ENCODE data around the gene GPX8. TPM values are rescaled to one million over a fixed set of nuclear protein-coding genes. Genes with fewer than 3 reads are reported as not detected.
A peak's percentile ranks its signal among the peaks of the same experiment; 100 is the strongest.

Gene GPX8
- polyA plus RNA-seq, 4 donors = 81.9 to 95.1 (median 85.3) TPM

DNA sequence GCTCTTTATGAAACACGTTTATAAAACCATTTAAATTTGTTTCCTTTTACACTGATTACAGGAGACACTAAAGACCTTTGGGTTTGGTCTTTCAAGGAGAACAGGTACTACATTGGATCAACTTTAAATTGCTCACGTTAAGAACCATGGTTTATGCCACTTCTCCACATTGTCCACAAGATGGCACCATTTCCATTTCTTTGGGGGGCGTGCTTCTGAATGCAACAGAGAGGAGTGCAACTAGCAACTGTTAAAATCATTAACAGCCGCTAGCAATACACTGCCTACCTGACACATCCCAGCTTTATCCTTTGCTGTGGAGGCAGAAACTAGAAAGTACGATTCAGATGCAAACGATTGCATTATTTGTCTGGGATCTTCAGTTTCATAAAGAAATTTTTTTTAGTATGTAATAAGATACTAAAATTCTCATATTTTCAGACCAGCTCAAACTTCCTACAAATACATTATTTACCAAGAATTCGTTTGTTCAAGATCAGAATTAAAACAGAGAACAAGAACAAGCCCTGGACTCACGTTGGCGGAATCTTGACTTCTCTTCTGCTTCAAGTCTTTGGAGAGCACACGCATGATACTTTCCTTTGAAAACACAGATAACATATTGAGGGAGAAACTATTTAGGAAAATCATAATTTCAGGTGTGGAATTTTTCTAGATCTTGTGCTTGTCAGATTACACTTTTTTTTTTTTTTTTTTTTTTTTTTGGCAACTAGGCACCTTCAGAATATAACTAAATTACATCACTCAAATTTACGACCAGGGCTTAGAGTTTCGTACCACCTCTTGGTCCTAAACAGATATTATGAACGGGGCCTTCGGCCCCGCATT lies 12.3 kb downstream of the GPX8 start:
- peak; percentile 63 to 75 (median 71) for DNase-seq (ENCODE audit: low read depth in 4 of 4, low spot score in 3 of 4)

DNA sequence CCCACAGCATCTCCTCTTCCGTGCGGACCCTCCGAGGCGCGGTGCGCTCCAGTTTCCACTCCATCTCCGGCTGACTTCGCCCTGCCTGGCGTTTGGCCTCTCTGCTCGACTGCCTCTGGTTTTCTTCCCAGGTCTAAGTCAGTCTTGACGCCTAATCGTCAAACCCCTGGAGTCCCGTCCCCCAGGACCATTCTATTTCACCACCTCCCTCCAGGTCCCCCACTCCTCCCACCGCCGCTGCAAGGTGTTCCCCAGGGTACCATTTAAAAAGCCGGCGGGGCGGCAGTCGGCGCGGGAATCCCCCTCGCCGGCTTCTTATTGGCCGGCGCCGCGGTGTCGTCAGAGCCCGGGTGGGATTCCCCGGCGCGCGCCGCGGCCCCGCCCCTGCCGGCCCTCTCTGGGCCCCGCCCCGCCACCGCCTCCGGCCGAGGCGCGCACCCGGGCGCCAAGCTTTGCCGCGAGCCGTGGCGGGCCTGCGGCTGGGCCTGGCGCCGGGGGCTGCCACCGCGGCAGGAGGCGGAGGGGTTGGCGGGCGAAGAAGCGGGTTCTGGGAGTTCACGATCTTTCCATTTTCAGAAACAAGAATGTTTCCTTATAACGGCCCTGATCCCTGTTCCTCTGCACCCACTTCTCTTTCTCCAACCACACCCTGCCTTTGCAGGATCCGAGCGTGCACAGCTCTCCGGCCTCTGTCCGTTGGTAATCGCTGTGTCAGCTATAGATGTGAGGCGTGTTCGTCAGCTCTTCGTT lies 13.1 kb downstream of the GPX8 start, which contains the start of gene CDC20B:
TSS of gene CDC20B (minus strand) at position 241 of the 750 bp plus-strand sequence. CDS start at position 64, 177 bp downstream.
- DNase-seq (ENCODE audit: low read depth in 4 of 4, low spot score in 3 of 4) = peak in 3 of 4 donors; percentile 44 to 64 (median 48)

DNA sequence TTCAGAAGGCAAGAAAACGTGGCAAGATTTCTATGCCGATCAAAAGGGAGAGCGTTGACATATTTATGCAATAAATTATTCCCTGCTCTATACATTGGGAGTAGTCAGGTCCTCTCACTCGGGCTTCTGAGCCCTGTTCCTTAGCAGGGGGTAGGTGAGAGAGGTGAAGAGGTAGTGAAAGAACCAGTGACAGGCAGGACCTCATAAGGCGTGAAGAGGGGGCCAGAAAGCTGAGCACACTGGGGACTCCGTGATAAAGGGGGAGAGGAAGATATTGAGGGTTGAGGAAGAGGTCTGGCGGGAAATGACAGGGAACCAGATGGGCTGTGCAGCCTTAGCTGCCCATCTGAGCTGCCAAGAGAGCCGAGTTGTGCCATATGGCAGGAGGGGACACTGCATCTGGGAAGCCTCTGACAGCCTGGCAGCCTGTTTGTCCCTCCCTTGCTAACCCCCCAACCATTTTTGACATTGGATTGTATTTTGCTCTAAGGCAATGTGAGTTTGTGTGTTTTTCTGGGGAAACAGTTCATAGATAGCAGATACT lies 13.8 kb downstream of the GPX8 start:
- DNase-seq (ENCODE audit: low read depth in 4 of 4, low spot score in 3 of 4) = no peak

DNA sequence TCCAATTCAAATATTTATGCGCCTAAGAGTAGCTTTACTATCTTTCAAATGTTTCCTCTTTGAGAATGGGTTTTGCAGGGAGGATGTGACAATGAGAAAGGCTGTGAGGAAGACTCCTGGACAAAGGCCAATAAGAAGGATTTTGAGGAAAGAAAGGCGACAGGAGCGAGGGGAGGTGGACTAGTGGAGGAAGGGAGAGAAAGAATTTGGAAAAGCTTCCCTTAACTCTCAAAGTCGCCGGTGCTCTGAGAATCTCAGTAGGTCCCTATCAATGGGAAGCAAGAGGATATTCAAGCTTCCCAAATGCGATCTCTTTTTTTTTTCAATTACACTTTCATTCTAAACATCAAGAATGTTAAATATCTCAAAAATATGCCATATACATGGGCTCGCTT lies 15.8 kb downstream of the GPX8 start:
- no peak for DNase-seq (ENCODE audit: low read depth in 4 of 4, low spot score in 3 of 4)

DNA sequence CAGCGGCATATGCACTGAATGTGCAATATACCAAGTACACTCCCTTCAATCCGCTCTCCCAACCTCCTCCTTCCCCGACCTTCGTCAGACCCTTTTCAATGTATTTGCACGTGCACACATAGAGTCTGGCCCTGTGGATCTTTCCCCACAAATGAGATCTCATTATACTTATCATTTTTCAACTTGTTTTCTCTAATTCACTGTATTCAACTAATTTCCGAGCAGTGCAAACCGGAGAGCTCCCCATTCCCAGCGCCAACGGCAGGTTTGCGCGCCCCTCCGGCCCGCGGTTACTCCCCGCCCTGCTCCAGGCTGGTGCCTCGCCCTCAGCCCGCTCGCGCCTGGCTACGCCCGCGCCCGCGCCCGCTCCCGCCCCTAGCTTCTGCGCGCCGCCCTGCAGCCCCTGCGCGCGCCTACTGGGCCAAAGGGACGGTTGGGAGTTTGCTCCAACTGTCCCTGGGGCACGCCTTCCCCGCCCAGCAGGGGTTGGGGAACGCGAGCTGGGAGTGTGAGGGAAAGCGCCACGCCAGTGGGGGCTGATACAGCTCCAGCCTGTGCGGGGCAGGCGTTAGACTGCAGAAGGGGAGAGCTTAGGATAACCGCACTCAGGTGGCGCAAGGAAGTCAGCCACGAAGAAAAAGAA lies 16.3 kb downstream of the GPX8 start:
- no peak for DNase-seq (ENCODE audit: low read depth in 4 of 4, low spot score in 3 of 4)

DNA sequence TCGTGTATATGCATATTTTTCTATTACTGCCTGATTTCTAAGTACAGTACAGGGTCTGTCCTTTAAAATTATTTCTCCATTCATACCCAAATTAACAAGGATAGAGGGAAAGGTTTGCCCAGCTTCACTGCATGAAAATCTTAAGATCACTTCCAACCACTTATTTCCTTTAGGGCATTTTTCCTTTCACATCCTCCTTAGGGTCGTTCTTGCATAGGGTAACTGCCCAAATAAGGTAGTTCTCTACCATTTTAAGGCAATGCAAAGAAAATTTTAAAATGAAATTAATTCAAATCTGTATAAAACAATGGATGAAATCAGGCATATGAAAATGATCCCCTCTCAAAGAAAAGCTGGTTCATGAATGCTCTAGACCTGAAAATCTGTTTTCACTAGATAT lies 17.1 kb downstream of the GPX8 start:
- no peak for DNase-seq (ENCODE audit: low read depth in 4 of 4, low spot score in 3 of 4)

DNA sequence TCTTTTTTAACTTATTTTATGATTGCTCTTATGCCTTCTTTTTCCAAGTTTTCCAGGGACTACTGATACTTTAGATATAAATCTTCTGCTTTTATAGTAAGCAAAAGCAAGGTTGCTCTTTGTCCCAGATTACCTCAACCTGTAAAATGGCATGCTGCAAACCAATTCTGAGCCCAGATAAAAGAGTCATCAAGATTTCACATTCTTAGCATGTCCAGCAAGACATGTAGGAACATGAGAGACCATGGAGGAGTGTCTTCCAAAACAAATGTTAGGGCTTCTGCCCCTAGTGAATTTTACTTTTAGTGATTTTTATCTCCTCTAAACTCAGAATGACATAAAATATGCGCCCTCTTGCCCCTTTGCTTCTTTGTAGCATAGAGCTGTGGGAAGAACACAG lies 20.0 kb downstream of the GPX8 start:
- DNase-seq (ENCODE audit: low read depth in 4 of 4, low spot score in 3 of 4) = no peak

DNA sequence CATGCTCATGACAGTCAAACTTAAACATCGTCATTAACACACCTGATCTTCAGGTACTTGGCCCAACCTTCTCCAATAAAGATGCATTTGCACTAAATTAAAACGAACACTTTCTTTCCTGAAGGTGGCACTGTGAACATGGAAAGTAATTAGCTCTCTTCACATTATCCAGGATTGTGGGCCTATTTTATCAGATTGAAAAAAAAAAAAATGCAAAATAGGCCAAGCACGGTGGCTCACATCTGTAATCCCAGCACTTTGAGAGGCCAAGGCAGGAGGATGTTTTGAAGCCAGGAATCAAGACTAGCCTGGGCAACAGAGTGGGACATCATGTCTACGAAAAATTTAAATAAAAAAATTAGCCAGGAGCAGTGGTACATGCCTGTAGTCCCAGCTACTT lies 27.4 kb downstream of the GPX8 start:
- no peak for DNase-seq (ENCODE audit: low read depth in 4 of 4, low spot score in 3 of 4)

DNA sequence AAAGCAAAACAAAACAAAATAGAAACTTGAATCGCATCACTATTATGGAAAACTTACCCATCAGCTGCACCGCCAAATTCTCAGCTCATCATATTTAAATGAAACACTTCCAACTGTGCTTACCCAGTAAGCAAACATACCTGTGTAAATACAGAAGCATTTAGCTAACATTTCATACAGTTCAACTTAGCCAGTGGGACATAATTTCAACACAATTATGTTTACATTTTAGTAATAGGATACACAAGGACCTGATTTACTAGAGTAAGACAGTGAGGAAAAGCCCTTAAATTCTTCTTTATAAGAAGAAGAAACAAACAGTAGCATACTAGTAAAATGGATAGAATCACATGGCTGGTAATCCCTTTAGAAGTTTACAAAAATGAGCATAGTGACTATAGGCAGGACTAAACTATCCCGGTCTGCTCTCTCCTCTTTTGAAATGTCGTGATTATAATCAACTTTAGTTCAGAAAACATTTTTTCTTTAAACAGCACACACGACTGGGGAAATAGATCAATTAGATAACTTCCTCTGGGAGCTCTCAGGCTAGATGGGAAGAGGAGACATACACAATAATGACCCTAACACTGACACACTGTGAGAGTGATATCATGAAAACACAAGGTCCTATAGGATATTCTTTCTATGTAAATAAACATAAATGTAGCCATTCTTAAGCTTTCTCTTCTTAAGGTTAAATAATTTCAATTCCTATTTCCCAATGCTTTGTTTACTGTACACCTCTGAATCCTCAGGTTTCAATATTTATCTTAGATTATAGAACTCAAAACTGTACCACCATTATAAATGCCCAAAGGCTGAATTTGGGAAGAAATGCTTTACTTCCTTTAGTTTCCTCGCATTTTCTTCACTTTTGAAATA lies 28.9 kb downstream of the GPX8 start:
- no peak for DNase-seq (ENCODE audit: low read depth in 4 of 4, low spot score in 3 of 4)

DNA sequence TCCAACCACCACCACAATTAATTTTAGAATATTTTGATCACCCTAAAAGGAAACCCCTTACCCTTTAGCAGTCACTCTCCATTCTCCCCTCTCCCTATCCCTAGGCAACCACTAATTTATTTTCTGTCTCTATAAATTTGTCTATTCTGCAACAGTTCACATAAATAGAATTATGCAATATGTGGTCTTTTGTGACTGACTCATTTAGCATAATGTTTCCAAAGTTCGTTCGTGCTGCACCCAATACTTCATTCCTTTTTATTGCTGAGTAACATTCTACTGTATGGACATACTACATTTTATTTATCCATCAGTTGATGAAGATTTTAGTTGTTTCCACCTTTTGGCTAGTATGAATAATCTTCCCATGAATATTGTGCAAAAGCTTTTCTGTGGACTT lies 31.2 kb downstream of the GPX8 start:
- no peak for DNase-seq (ENCODE audit: low read depth in 4 of 4, low spot score in 3 of 4)

DNA sequence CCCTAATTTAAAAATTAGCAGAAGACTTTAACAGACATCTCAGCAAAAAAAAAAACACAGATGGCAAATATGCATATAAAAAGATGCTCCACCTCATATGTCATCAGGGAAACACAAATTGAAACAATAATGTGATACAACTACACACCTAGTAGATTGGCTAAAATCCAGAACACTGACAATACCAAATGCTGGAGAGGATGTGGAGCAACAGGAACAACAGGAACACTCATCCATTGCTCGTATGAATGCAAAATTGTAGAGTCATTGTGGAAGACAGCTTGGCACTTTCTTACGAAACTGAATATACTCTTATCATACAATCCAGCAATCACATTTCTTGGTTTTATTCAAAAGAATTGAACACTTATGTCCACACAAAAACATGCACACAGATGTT lies 45.0 kb downstream of the GPX8 start:
- DNase-seq (ENCODE audit: low read depth in 4 of 4, low spot score in 3 of 4) = no peak

- no peak for DNase-seq (ENCODE audit: low read depth in 4 of 4, low spot score in 3 of 4)
These were observed 51.4 kb downstream of the GPX8 start for GRCh38 chr5:55211184-55211874.

Other genes with a start within 250 kb of the GPX8 start
- gene ESM1, start 174.6 kb upstream of the GPX8 start, polyA plus RNA-seq (ENCODE audit: insufficient read length in 4 of 4) = 10 to 100 TPM in 3 of 4 donors, 1 to 10 TPM in 1; 7.1 to 16.2 (median 14.0) TPM
- gene GZMK, start 135.9 kb upstream of the GPX8 start, polyA plus RNA-seq (ENCODE audit: insufficient read length in 4 of 4) = under 1 TPM in 1 of 4 donors, not detected in 3; 0.05 TPM
- gene GZMA, start 57.5 kb upstream of the GPX8 start, polyA plus RNA-seq (ENCODE audit: insufficient read length in 4 of 4) = under 1 TPM; 0.31 to 0.69 (median 0.58) TPM
- 1 to 10 TPM in 1 of 4 donors, under 1 TPM in 3; 0.65 to 1.0 (median 0.83) TPM for gene CDC20B, start 13.0 kb downstream of the GPX8 start, polyA plus RNA-seq (ENCODE audit: insufficient read length in 4 of 4)
- 1 to 10 TPM in 1 of 4 donors, under 1 TPM in 3; 0.75 to 1.4 (median 0.91) TPM for gene MCIDAS, start 67.1 kb downstream of the GPX8 start, polyA plus RNA-seq (ENCODE audit: insufficient read length in 4 of 4)
- gene CCNO, start 73.4 kb downstream of the GPX8 start, polyA plus RNA-seq (ENCODE audit: insufficient read length in 4 of 4) = 1 to 10 TPM; 5.7 to 8.2 (median 7.2) TPM
- gene DHX29, start 147.5 kb downstream of the GPX8 start, polyA plus RNA-seq (ENCODE audit: insufficient read length in 4 of 4) = 10 to 100 TPM; 38.9 to 49.1 (median 47.3) TPM
- 100 to 1,000 TPM in 2 of 4 donors, 10 to 100 TPM in 2; 74.9 to 105 (median 98.7) TPM for gene MTREX, start 147.8 kb downstream of the GPX8 start, polyA plus RNA-seq (ENCODE audit: insufficient read length in 4 of 4)